ENCODE measurements around the gene PRPH. TPM values are rescaled to one million over a fixed set of nuclear protein-coding genes. Genes with fewer than 3 reads are reported as not detected.

Gene PRPH
- total and polyA plus RNA-seq, 10 of the 15 experiments (the other 5 are each of a cell fraction or from before 2014, with no cell fraction given) = 0.09 to 0.45 (median 0.19) TPM; not detected in 3

GRCh38 chr12:49264466-49264872 lies 30.5 kb upstream of the PRPH start (continued):
- TF ChIP-seq CHD2 (IDR thresholded peaks at IDR 0.05; ENCODE audit: borderline replicate concordance, low read depth, low read length) (no peak), CHD1 (IDR thresholded peaks at IDR 0.05; ENCODE audit: low read depth, low read length) (no peak), SMARCA5 (IDR thresholded peaks at IDR 0.05) (peak; percentile 78), ZNF622 (IDR thresholded peaks at IDR 0.05) (no peak), STAT3 (IDR thresholded peaks at IDR 0.05; ENCODE audit: low read depth, low read length) (no peak), E2F8 (IDR thresholded peaks at IDR 0.05; ENCODE audit: low read depth, partially characterized antibody) (no peak), ASH2L (IDR thresholded peaks at IDR 0.05; ENCODE audit: borderline replicate concordance, low read depth) (no peak), IKZF1 (conservative IDR thresholded peaks at IDR 0.05) (peak; percentile 73), NFIC (IDR thresholded peaks at IDR 0.05; ENCODE audit: low read depth, low read length) (no peak), TCF3 (IDR thresholded peaks at IDR 0.05; ENCODE audit: borderline replicate concordance, insufficient read depth, low read depth, low read length) (no peak), ZNF207 (IDR thresholded peaks at IDR 0.05; ENCODE audit: borderline replicate concordance) (no peak), RBBP5 (conservative IDR thresholded peaks at IDR 0.05) (no peak)
- TF ChIP-seq, protein P1, sequence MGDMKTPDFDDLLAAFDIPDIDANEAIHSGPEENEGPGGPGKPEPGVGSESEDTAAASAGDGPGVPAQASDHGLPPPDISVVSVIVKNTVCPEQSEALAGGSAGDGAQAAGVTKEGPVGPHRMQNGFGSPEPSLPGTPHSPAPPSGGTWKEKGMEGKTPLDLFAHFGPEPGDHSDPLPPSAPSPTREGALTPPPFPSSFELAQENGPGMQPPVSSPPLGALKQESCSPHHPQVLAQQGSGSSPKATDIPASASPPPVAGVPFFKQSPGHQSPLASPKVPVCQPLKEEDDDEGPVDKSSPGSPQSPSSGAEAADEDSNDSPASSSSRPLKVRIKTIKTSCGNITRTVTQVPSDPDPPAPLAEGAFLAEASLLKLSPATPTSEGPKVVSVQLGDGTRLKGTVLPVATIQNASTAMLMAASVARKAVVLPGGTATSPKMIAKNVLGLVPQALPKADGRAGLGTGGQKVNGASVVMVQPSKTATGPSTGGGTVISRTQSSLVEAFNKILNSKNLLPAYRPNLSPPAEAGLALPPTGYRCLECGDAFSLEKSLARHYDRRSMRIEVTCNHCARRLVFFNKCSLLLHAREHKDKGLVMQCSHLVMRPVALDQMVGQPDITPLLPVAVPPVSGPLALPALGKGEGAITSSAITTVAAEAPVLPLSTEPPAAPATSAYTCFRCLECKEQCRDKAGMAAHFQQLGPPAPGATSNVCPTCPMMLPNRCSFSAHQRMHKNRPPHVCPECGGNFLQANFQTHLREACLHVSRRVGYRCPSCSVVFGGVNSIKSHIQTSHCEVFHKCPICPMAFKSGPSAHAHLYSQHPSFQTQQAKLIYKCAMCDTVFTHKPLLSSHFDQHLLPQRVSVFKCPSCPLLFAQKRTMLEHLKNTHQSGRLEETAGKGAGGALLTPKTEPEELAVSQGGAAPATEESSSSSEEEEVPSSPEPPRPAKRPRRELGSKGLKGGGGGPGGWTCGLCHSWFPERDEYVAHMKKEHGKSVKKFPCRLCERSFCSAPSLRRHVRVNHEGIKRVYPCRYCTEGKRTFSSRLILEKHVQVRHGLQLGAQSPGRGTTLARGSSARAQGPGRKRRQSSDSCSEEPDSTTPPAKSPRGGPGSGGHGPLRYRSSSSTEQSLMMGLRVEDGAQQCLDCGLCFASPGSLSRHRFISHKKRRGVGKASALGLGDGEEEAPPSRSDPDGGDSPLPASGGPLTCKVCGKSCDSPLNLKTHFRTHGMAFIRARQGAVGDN (IDR thresholded peaks at IDR 0.05) = no peak
- TF ChIP-seq, protein P2, sequence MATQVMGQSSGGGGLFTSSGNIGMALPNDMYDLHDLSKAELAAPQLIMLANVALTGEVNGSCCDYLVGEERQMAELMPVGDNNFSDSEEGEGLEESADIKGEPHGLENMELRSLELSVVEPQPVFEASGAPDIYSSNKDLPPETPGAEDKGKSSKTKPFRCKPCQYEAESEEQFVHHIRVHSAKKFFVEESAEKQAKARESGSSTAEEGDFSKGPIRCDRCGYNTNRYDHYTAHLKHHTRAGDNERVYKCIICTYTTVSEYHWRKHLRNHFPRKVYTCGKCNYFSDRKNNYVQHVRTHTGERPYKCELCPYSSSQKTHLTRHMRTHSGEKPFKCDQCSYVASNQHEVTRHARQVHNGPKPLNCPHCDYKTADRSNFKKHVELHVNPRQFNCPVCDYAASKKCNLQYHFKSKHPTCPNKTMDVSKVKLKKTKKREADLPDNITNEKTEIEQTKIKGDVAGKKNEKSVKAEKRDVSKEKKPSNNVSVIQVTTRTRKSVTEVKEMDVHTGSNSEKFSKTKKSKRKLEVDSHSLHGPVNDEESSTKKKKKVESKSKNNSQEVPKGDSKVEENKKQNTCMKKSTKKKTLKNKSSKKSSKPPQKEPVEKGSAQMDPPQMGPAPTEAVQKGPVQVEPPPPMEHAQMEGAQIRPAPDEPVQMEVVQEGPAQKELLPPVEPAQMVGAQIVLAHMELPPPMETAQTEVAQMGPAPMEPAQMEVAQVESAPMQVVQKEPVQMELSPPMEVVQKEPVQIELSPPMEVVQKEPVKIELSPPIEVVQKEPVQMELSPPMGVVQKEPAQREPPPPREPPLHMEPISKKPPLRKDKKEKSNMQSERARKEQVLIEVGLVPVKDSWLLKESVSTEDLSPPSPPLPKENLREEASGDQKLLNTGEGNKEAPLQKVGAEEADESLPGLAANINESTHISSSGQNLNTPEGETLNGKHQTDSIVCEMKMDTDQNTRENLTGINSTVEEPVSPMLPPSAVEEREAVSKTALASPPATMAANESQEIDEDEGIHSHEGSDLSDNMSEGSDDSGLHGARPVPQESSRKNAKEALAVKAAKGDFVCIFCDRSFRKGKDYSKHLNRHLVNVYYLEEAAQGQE (IDR thresholded peaks at IDR 0.05; ENCODE audit: low read depth, low read length) = no peak
